Activated naive CD4-positive, alpha-beta T cell treated with anti-CD3 and anti-CD28 coated beads for 36 hours (primary cell): ENCODE measurements around the gene C16orf86. TPM values are rescaled to one million over a fixed set of nuclear protein-coding genes. Genes with fewer than 3 reads are reported as not detected.
"Not testable (repeated sequence)": the region's sequence is repeated elsewhere in the genome, so short reads cannot be mapped to it uniquely, and the experiment has no call there.

ENCODE experiments used
- CTCF ChIA-PET: fragments of 350-600 bp; sonication (Branson Sonifier 250); formaldehyde crosslinking; loops from one replicate; lab custom pipeline; 2021; ENCODE audit warnings: antibody characterized with exemption; lab: Charles Lee
- DNase-seq: peaks from one replicate; pipeline ENCODE4 v3.0.0-alpha.2; 2020
- H3K27ac Mint-ChIP-seq: one replicate; pipeline ENCODE4 v1.8.0; 2021; ENCODE audit warnings: mild to moderate bottlenecking, mixed read lengths
- H3K27me3 Mint-ChIP-seq: one replicate; pipeline ENCODE4 v1.8.0; 2021; ENCODE audit warnings: low read depth, mixed read lengths
- H3K36me3 Mint-ChIP-seq: one replicate; pipeline ENCODE4 v1.8.0; 2021; ENCODE audit warnings: low read depth, mixed read lengths
- H3K4me1 Mint-ChIP-seq: one replicate; pipeline ENCODE4 v1.8.0; 2021; ENCODE audit warnings: low read depth, mixed read lengths
- H3K4me3 Mint-ChIP-seq: one replicate; pipeline ENCODE4 v1.8.0; 2021; ENCODE audit warnings: mild to moderate bottlenecking, moderate library complexity, mixed read lengths
- H3K9me3 Mint-ChIP-seq: one replicate; pipeline ENCODE4 v1.8.0; 2021; ENCODE audit warnings: mixed read lengths
- intact Hi-C: fragments of 100-400 bp; cut with micrococcal nuclease; formaldehyde crosslinking; loops from one replicate; pipeline ENCODE4 v1.15.1; 2023
- total RNA-seq, 2 experiments: library from RNA; stranded (reverse); gene quantifications; one replicate each; pipeline ENCODE4 v1.2.3, GENCODE V29; 2021

The C16orf86 gene
- total RNA-seq, 2 experiments from 2014 or later = 3.2 to 3.6 TPM

DNA sequence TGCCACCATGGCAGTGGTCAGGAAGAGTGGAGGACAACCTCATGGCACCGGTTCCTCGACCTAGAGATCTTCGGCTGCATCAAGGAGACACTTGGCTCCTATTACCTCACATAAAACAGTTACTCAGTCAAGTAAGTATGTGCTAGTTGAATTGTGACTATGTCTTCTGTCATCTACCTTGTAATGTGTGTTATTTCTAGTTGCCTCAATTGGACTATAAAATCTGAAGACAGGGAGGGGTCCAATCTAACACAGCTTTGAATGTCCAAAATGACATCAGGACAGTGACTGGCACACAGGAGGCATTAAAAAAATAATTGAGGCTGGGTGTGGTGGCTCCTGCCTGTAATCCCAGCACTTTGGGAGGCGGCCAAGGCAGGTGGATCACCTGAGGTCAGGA is 17.2 kb downstream of the C16orf86 start:
- H3K36me3 Mint-ChIP-seq = peaks cover 2% of the 10 kb centered on the region

DNA sequence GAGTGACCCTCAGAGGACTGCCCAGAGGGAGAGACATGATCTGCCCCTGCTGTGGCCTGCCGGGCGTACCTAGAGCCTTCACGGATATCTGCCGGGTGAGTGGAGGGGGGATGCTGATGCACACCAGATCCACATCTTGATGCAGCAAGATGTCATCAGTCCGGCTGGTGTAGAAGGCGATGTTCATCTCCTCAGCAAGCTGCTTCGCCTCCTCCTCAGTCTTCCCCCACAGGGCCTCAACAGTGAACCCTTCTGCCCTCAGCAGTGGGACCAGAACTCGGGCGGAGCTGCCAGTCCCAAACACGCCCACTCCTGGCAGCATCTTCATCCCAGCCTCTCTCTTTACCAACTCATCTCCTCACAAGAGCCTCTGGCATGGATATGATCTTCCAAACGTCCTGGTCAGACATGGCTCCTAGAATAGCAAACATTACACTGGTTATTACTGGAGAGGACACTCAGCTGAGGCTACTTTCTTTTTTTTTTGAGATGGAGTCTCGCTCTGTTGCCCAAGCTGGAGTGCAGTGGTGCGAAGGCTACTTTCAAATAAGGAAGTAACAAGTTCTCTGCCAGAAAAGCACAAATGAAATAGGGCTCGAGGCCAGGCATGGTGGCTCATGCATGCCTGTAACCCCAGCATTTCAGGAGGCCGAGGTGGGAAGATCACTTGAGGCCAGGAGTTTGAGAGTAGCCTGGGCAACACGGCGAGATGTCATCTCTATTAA is 18.9 kb downstream of the C16orf86 start:
- CTCF ChIA-PET = no interaction called here
- no peak overlapping the region for H3K27ac Mint-ChIP-seq
- no peak overlapping the region for H3K4me3 Mint-ChIP-seq
- intact Hi-C loops = no loop called here
- H3K36me3 Mint-ChIP-seq = peaks cover 2% of the 10 kb centered on the region
- DNase-seq = no peak
- H3K9me3 Mint-ChIP-seq = no peaks in the 10 kb centered on the region
- no peaks in the 10 kb centered on the region for H3K27me3 Mint-ChIP-seq
- H3K4me1 Mint-ChIP-seq = peaks cover 10% of the 10 kb centered on the region

More for the DNA sequence above, 17.2 kb downstream of the C16orf86 start:
- no peaks in the 10 kb centered on the region for H3K9me3 Mint-ChIP-seq
- CTCF ChIA-PET = no interaction called here
- intact Hi-C loops = no loop called here
- DNase-seq = no peak
- no peak overlapping the region for H3K27ac Mint-ChIP-seq
- no peaks in the 10 kb centered on the region for H3K27me3 Mint-ChIP-seq
- H3K4me3 Mint-ChIP-seq = no peak overlapping the region
- H3K4me1 Mint-ChIP-seq = peaks cover 10% of the 10 kb centered on the region

DNA sequence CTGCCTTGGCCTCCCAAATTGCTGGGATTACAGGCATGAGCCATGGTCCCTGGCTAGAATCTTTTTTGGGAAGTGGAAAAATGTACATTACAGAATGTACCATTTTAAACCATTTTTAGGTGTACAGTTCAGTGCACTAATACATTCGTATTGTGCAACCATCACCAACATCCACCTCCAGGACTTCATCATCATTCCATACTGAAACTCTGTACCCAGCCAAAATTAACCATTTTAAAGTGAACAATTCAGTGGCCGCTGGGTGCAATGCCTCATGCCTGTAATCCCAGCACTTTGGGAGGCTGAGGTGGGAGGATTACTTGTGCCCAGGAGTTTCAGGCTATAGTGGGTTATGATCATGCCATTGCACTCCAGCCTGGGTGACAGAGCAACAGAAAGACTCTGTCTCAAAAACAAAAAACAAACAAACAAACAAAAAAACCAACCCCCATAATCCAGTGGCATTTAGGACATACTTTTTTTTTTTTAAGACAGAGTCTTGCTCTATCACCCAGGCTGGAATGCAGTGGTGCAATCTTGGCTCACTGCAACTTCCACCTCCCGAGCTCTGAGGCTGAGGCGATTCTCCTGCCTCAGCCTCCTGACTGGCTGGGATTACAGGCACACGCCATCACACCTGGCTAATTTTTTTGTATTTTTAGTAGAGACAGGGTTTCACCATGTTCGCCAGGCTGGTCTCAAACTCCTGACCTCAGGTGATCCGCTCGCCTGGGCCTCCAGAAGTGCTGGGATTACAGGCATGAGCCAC is 27.1 kb downstream of the C16orf86 start:
- H3K4me3 Mint-ChIP-seq, H3K36me3 Mint-ChIP-seq, DNase-seq, H3K9me3 Mint-ChIP-seq, H3K27ac Mint-ChIP-seq, H3K27me3 Mint-ChIP-seq, H3K4me1 Mint-ChIP-seq, CTCF ChIA-PET, intact Hi-C loops: not testable (repeated sequence)

DNA sequence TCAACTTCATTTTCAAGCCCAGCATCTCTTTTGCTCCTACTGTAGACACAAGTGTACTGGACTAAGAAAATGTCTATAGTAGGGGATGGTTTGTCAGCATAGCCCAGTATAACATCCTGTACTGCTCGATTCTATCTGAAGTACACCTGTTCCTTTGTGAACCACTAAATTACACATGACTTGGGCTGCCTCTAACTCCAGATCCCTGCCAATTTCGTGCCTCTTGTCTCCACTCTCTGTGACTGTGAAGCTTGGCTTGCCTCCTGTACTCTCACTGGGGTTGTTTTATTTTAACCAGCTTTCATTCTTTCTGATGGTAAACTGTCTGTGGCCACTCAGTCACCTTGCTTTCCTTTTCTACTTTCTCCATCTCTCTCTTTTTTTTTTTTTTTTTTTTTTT is 28.0 kb downstream of the C16orf86 start:
- Mint-ChIP-seq H3K27ac (no peak overlapping the region), H3K9me3 (no peaks in the 10 kb centered on the region), H3K27me3 (no peaks in the 10 kb centered on the region), H3K36me3 (peaks cover 1% of the 10 kb centered on the region), H3K4me1 (peaks cover 2% of the 10 kb centered on the region), H3K4me3 (no peak overlapping the region)
- intact Hi-C loops = no loop called here
- DNase-seq = no peak
- CTCF ChIA-PET = no interaction called here

DNA sequence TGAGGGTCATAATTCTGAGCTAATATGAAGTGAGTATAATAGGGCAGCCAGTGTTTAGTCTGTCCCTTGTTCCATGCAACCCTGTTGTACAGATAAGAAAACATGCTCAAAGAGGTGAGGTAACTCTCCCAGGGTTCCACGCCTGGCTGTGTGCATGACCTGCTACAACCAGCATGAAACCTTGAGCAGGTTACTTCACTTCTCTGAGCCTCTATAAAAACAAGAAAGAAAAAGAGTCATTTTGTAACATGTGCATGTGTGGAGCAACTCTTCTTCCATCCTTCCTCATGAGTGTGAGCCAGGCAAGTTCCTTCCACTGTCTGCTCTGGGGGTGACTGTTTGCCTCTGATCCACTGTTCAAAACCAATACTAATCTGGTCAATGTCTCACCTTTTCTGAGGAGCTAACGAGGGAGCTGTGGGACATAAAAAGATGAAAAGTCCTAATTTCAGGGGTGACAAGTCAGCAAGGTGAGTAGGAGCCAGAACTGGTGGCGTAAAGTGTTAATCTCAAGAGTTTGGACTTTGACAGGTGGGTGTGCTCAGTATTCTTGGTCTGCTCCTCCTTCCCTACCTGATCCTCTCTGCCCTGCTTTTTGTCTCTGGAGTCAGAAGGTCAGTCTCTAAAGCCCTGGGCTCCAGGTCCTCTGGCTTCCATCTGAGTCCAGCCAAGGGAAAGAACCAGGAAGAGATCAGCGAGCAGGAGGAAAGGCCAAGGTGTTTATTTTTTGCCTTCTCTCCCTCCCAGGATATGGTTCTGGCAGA is 31.0 kb downstream of the C16orf86 start:
- Mint-ChIP-seq H3K4me3 (no peak overlapping the region), H3K36me3 (peaks cover 1% of the 10 kb centered on the region), H3K4me1 (peaks cover 2% of the 10 kb centered on the region), H3K9me3 (no peaks in the 10 kb centered on the region), H3K27me3 (no peaks in the 10 kb centered on the region), H3K27ac (no peak overlapping the region)
- intact Hi-C loops = no loop called here
- CTCF ChIA-PET = interaction anchor here (0.9 kb wide), 1 partner anchor 178 kb away, joined by 3 read pairs; no protein-coding TSS in a partner anchor
- no peak for DNase-seq

DNA sequence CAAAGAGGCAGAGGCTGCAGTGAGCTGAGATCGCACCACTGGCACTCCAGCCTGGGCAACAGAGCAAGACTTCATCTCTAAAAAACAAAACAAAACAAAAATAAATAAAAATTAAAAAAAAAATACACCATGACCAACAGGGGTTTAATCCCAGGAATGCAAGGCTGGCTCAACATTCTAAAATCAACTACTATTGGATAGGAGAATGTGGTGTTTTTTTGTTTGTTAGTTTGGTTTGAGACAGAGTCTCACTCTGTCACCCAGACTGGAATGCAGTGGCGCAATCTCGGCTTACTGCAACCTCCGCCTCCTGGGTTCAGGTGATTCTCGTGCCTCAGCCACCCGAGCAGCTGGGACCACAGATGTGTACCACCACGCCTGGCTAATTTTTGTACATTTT is 32.7 kb downstream of the C16orf86 start:
- Mint-ChIP-seq H3K36me3 (peaks cover 1% of the 10 kb centered on the region), H3K4me1 (peaks cover 16% of the 10 kb centered on the region), H3K9me3 (no peaks in the 10 kb centered on the region), H3K4me3 (no peak overlapping the region), H3K27ac (no peak overlapping the region), H3K27me3 (no peaks in the 10 kb centered on the region)
- no peak for DNase-seq
- CTCF ChIA-PET = interaction anchor here (0.7 kb wide), 2 partner anchors 15 to 366 kb away, joined by 3 to 5 read pairs; no protein-coding TSS in a partner anchor
- intact Hi-C loops = no loop called here

DNA sequence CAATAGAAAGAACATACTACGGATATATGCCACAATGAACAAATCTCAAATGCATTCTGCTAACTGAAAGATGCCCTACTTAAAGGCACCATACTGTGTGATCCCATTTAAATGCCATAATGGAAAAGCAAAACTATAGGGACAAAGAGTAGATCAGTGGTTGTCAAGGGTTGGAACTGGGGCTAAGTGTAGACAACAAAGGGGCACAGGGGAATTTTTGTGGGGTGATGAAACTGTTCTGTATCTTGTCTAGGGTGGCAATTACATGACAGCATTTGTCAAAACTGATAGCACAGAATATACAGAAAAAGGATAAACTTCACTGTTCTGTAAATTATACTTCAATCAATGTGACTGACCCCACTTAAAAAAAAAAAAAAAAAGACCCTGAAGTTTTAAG is 34.8 kb downstream of the C16orf86 start:
- Mint-ChIP-seq H3K27ac (no peak overlapping the region), H3K9me3 (no peaks in the 10 kb centered on the region), H3K36me3 (peaks cover 1% of the 10 kb centered on the region), H3K4me1 (peaks cover 22% of the 10 kb centered on the region), H3K4me3 (no peak overlapping the region), H3K27me3 (no peaks in the 10 kb centered on the region)
- intact Hi-C loops = no loop called here
- DNase-seq = no peak
- CTCF ChIA-PET = interaction anchor here (0.9 kb wide), 1 partner anchor 18 kb away, joined by 3 read pairs; the partner anchor contains the start of gene GFOD2

DNA sequence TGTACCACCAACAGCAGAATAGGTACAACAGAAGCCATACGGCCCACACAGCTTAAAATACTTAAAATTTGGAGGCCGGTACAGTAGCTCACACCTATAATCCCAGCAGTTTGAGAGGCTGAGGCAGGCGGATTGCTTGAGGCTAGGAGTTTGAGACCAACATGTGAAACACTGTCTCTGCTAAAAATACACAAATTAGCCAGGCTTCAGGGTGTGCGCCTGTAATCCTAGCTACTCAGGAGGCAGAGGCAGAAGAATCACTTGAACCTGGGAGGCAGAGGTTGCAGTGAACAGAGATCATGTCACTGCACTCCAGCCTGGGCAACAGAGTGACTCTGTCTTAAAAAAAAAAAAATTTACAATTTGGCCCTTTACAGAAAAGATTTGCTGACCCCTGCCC is 35.5 kb downstream of the C16orf86 start:
- CTCF ChIA-PET = no interaction called here
- H3K4me3 Mint-ChIP-seq = no peak overlapping the region

DNA sequence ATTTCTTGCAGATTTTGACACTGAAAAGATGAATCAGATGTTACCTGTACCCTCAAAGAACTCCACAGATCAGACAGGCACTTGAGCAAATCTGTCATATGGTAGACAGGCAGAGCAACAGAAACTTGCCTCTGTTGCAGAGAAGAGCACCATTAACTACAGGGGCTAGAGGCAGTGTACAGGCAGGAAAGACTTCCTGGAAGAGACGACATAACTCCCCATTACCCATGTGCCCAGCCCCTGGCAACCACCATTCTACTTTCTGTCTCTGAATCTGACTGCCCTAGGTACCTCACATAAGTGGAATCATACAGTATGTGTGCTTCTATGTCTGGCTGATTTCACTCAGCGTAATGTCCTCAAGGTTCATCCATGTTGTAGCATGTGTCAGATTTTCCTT is 37.0 kb downstream of the C16orf86 start:
- intact Hi-C loops = loop anchor here (1.0 kb wide), 1 partner anchor 16 kb away; the partner anchor contains the start of gene GFOD2
- Mint-ChIP-seq H3K27me3 (no peaks in the 10 kb centered on the region), H3K9me3 (no peaks in the 10 kb centered on the region), H3K36me3 (peaks cover 1% of the 10 kb centered on the region), H3K27ac (peak overlapping the region; percentile 10), H3K4me3 (no peak overlapping the region), H3K4me1 (peaks cover 20% of the 10 kb centered on the region)
- CTCF ChIA-PET = no interaction called here
- DNase-seq = peak; percentile 50

More for the DNA sequence above, 35.5 kb downstream of the C16orf86 start:
- Mint-ChIP-seq H3K36me3 (peaks cover 1% of the 10 kb centered on the region), H3K9me3 (no peaks in the 10 kb centered on the region), H3K27ac (no peak overlapping the region), H3K27me3 (no peaks in the 10 kb centered on the region), H3K4me1 (peaks cover 22% of the 10 kb centered on the region)
- DNase-seq = no peak
- intact Hi-C loops = no loop called here

DNA sequence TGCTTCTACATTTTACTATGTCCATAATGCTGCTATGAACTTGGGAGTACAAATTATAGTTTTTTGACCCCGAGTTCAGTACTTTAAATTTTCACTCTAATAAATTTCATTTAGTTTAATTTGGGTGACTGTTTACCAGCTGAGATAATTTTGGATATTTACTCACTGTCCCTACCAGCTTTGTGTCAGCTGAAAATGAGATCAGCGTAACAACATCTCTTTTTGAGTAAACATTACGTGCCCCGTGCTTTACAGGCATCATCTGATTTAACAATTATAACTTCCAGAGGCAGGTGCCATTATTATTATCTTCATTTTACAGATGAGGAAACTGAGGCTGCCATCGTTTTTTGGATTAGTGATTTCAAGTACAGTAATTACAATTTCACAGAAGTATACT is 37.5 kb downstream of the C16orf86 start:
- Mint-ChIP-seq H3K4me3 (no peak overlapping the region), H3K27me3 (no peaks in the 10 kb centered on the region), H3K4me1 (peaks cover 20% of the 10 kb centered on the region), H3K27ac (peak overlapping the region; percentile 10), H3K36me3 (no peaks in the 10 kb centered on the region), H3K9me3 (no peaks in the 10 kb centered on the region)
- CTCF ChIA-PET = interaction anchor here (0.7 to 2.5 kb wide), 2 partner anchors 113 to 183 kb away, joined by 3 to 6 read pairs; no protein-coding TSS in a partner anchor
- no peak for DNase-seq
- intact Hi-C loops = no loop called here

DNA sequence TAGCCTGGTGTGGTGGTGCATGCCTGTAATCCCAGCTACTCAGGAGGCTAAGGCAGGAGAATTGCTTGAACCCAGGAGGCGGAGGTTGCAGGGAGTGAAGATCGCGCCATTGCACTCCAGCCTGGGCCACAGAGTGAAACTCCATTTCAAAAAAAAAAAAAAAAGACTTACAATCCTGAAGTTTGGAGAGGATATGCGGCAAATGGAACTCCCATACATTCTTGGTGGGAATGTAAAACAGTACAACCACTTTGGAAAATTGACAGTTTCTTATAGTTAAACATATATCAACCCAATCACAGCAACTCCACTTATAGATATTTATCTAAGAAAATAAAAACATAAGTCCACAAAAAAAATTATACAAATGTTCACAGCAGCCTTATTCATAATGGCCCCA is 40.6 kb downstream of the C16orf86 start:
- intact Hi-C loops = no loop called here
- no peaks in the 10 kb centered on the region for H3K27me3 Mint-ChIP-seq
- H3K4me3 Mint-ChIP-seq = no peak overlapping the region
- H3K4me1 Mint-ChIP-seq = peaks cover 23% of the 10 kb centered on the region
- no peak for DNase-seq
- H3K36me3 Mint-ChIP-seq = no peaks in the 10 kb centered on the region
- no peaks in the 10 kb centered on the region for H3K9me3 Mint-ChIP-seq
- no peak overlapping the region for H3K27ac Mint-ChIP-seq
- CTCF ChIA-PET = no interaction called here

DNA sequence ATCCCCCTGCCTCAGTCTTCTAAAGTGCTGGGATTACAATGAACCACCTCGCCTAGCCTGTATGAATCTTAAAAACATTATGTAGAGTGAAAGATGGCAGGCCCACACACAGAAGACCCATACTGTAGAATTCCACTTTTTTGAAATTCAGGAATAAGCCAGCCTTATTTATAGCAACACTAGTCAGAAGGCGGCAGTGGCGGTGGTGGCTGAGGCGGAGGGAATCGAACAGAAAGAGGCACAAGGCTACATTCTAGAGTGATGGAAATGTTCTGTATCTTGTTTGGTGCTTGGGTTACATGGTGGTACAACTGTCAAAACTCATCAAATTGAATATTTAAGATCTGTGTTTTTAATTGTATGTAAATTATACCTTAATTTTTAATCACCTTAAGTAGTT is 41.2 kb downstream of the C16orf86 start:
- Mint-ChIP-seq H3K36me3 (no peaks in the 10 kb centered on the region), H3K27me3 (no peaks in the 10 kb centered on the region), H3K4me3 (no peak overlapping the region), H3K27ac (no peak overlapping the region), H3K9me3 (no peaks in the 10 kb centered on the region), H3K4me1 (peaks cover 23% of the 10 kb centered on the region)
- intact Hi-C loops = no loop called here
- no peak for DNase-seq
- CTCF ChIA-PET = no interaction called here
